IMR-90 (cell line): ENCODE results near the gene CATSPER4. TPM values are rescaled to one million over a fixed set of nuclear protein-coding genes. Genes with fewer than 3 reads are reported as not detected.

Experiments used
- ATAC-seq: fragments of 200-7000 bp; cut with Tn5 transposase; 2 replicates; pipeline ENCODE4 v1.9.1; 2020; ENCODE audit warnings: low read depth, mild to moderate bottlenecking, moderate library complexity
- BruUV-seq: library from RNA; stranded (reverse); fragments of 400-500 nt; replicated peaks from 2 replicates; lab custom pipeline; 2021; lab: Mats Ljungman, UMichigan
- CTCF ChIA-PET: fragments of 300-600 bp; formaldehyde crosslinking; extraction: SDS; loops from one replicate; lab custom pipeline; 2021; ENCODE audit warnings: antibody characterized with exemption; lab: Yijun Ruan, JAX
- POLR2A ChIA-PET: fragments of 300-600 bp; sonication (Branson Sonifier 250); formaldehyde crosslinking; loops from one replicate; lab custom pipeline; 2022; ENCODE audit warnings: antibody characterized with exemption; ENCODE audit not compliant: unreplicated experiment; lab: Charles Lee
- DNase-seq: peaks from one replicate; pipeline ENCODE4 v3.0.0; 2013
- H2AFZ ChIP-seq: replicated peaks from 2 replicates; pipeline ENCODE3; 2013; ENCODE audit warnings: low read length, mild to moderate bottlenecking; ENCODE audit not compliant: poor library complexity
- H2AK5ac ChIP-seq: 2 replicates; pipeline ENCODE4 v1.6.1; 2013; ENCODE audit warnings: low read depth, low read length, inconsistent platforms
- H2AK9ac ChIP-seq: replicated peaks from 2 replicates; pipeline ENCODE3; 2013; ENCODE audit warnings: mild to moderate bottlenecking, low read depth, low read length, moderate library complexity; ENCODE audit not compliant: poor library complexity
- H2BK120ac ChIP-seq: 2 replicates; pipeline ENCODE4 v1.6.1; 2013; ENCODE audit warnings: low read depth, low read length, inconsistent platforms
- H2BK15ac ChIP-seq: 3 replicates; pipeline ENCODE4 v1.6.1; 2013; ENCODE audit warnings: low read depth, low read length, inconsistent platforms
- H2BK20ac ChIP-seq: 2 replicates; pipeline ENCODE4 v1.6.1; 2013; ENCODE audit warnings: low read depth, mild to moderate bottlenecking, inconsistent platforms, low read length, moderate library complexity
- H2BK5ac ChIP-seq: 2 replicates; pipeline ENCODE4 v1.6.1; 2013; ENCODE audit warnings: mild to moderate bottlenecking, low read depth, low read length, inconsistent platforms; ENCODE audit not compliant: poor library complexity, severe bottlenecking
- H3K14ac ChIP-seq: replicated peaks from 2 replicates; pipeline ENCODE4 v1.6.1; 2013; ENCODE audit warnings: low read depth, low read length, inconsistent platforms
- H3K18ac ChIP-seq: 2 replicates; pipeline ENCODE4 v1.6.1; 2013; ENCODE audit warnings: low read depth, low read length, control low read depth
- H3K23ac ChIP-seq: 2 replicates; pipeline ENCODE4 v1.6.1; 2013; ENCODE audit warnings: low read depth, low read length, inconsistent platforms
- H3K27ac ChIP-seq: 2 replicates; pipeline ENCODE4 v1.5.1; 2013; ENCODE audit warnings: mild to moderate bottlenecking, control low read depth, low read length; ENCODE audit not compliant: insufficient read depth
- H3K27me3 ChIP-seq: 2 replicates; pipeline ENCODE4 v1.6.1; 2013; ENCODE audit warnings: low read length; ENCODE audit not compliant: control insufficient read depth, insufficient read depth
- H3K36me3 ChIP-seq: 2 replicates; pipeline ENCODE4 v1.6.1; 2013; ENCODE audit warnings: low read length, mixed read lengths; ENCODE audit not compliant: control insufficient read depth, insufficient read depth
- H3K4ac ChIP-seq: 2 replicates; pipeline ENCODE4 v1.6.1; 2013; ENCODE audit warnings: low read depth, low read length, inconsistent platforms
- H3K4me1 ChIP-seq: 2 replicates; pipeline ENCODE4 v1.6.1; 2013; ENCODE audit warnings: low read length, mixed read lengths; ENCODE audit not compliant: control insufficient read depth, insufficient read depth
- H3K4me2 ChIP-seq: 2 replicates; pipeline ENCODE4 v1.6.1; 2013; ENCODE audit warnings: low read depth, mild to moderate bottlenecking, control low read depth, low read length, moderate library complexity
- H3K4me3 ChIP-seq: 2 replicates; pipeline ENCODE4 v1.5.1; 2013; ENCODE audit warnings: low read depth, mild to moderate bottlenecking, control low read depth, low read length, moderate library complexity; ENCODE audit not compliant: insufficient read depth
- H3K56ac ChIP-seq: 2 replicates; pipeline ENCODE4 v1.6.1; 2013; ENCODE audit warnings: low read length, inconsistent platforms; ENCODE audit not compliant: insufficient read depth; ENCODE audit errors: extremely low read depth
- H3K79me1 ChIP-seq, 2 experiments: 2 replicates each; pipeline ENCODE4 v1.6.1; 2013; ENCODE audit warnings: low read length in 2 of 2, inconsistent platforms in 1 of 2, low read depth in 1 of 2
- H3K9ac ChIP-seq: 2 replicates; pipeline ENCODE4 v1.6.1; 2013; ENCODE audit warnings: low read depth, low read length, control low read depth
- H3K9me1 ChIP-seq: 2 replicates; pipeline ENCODE4 v1.6.1; 2013; ENCODE audit warnings: low read length, inconsistent platforms; ENCODE audit not compliant: insufficient read depth
- H3K9me3 ChIP-seq: 2 replicates; pipeline ENCODE4 v1.6.1; 2013; ENCODE audit warnings: low read length; ENCODE audit not compliant: control insufficient read depth, insufficient read depth
- H4K20me1 ChIP-seq: 2 replicates; pipeline ENCODE4 v1.6.1; 2013; ENCODE audit warnings: low read length, inconsistent platforms; ENCODE audit not compliant: insufficient read depth
- H4K5ac ChIP-seq: 2 replicates; pipeline ENCODE4 v1.6.1; 2013; ENCODE audit warnings: mild to moderate bottlenecking, low read depth, low read length, control low read depth
- H4K8ac ChIP-seq, 2 experiments: 2 replicates each; pipeline ENCODE4 v1.6.1; 2013; ENCODE audit warnings: low read depth in 2 of 2, low read length in 2 of 2, control low read depth in 1 of 2, inconsistent platforms in 1 of 2
- H4K91ac ChIP-seq: 2 replicates; pipeline ENCODE4 v1.6.1; 2013; ENCODE audit warnings: low read depth, low read length, inconsistent platforms; ENCODE audit not compliant: insufficient read depth
- BHLHE40 ChIP-seq: fragments of 150-350 bp; IDR thresholded peaks from 2 replicates; pipeline ENCODE4 v1.6.1; 2016; ENCODE audit warnings: mild to moderate bottlenecking, low read depth, low read length
- MAFK ChIP-seq: IDR thresholded peaks from 2 replicates; pipeline ENCODE4 v1.6.1; 2012; ENCODE audit warnings: low read depth, low read length, improper control_type of control experiment
- MAZ ChIP-seq: IDR thresholded peaks from 2 replicates; pipeline ENCODE4 v1.6.1; 2012; ENCODE audit warnings: low read depth, mild to moderate bottlenecking, low read length, improper control_type of control experiment, moderate library complexity, borderline replicate concordance
- POLR2A ChIP-seq: IDR thresholded peaks from 2 replicates; pipeline ENCODE4 v1.6.1; 2012; ENCODE audit warnings: mild to moderate bottlenecking, low read depth, low read length
- USF2 ChIP-seq: fragments of 150-350 bp; IDR thresholded peaks from 2 replicates; pipeline ENCODE4 v1.6.1; 2017; ENCODE audit warnings: mild to moderate bottlenecking, antibody characterized with exemption, low read length, low read depth
- WGBS, 2 experiments: methylation state at CpG; one replicate each; pipeline versions ENCODE4 v1.1.5 to v1.1.7; 2013; ENCODE audit warnings: missing lambda C conversion rate in 2 of 2; ENCODE audit not compliant: insufficient read length in 1 of 2; ENCODE audit errors: extremely low coverage in 2 of 2; 5-methylcytosine and 5-hydroxymethylcytosine counted together
- dilution Hi-C: fragments of 300-500 bp; cut with HindIII; formaldehyde crosslinking; loops from one replicate; pipeline ENCODE4 v1.14.3; 2018; ENCODE audit warnings: low sequenced_read_pairs; ENCODE audit not compliant: unreplicated experiment
- in situ Hi-C: fragments of 300-500 bp; cut with MboI; formaldehyde crosslinking; loops from 3 replicates; pipeline ENCODE4 v1.14.3; 2019; ENCODE audit warnings: low sequenced_read_pairs, inconsistent platforms, mixed read lengths
- intact Hi-C: fragments of 100-400 bp; cut with micrococcal nuclease; formaldehyde crosslinking; loops from 2 replicates; pipeline ENCODE4 v1.10.0; 2022
- polyA plus RNA-seq, 3 experiments: library from polyadenylated mRNA; depleted of rRNA; stranded (reverse); fragments of >200 nt; gene quantifications; 2 replicates each; pipeline ENCODE4 v1.2.3, GENCODE V29; 2012; ENCODE audit warnings: low replicate concordance in 1 of 3
- total RNA-seq: library from RNA; depleted of rRNA; stranded (reverse); fragments of >200 nt; gene quantifications from 2 replicates; pipeline ENCODE4 v1.2.3, GENCODE V29; 2012

CATSPER4 gene
- total and polyA plus RNA-seq, 2 of the 4 experiments (the other 2 are of a cell fraction) = not detected

GRCh38 chr1:26187882-26188281 lies 2.5 kb upstream of the CATSPER4 start:
- no peak for ATAC-seq
- H2BK15ac ChIP-seq = no peak overlapping the region
- H3K4me3 ChIP-seq = no peak overlapping the region
- no peaks in the 10 kb centered on the region for H3K4me1 ChIP-seq
- dilution Hi-C loops = no loop called here
- WGBS, 2 experiments = no CpG with 5 or more reads among the region's 6 CpGs
- H3K14ac ChIP-seq = no peak overlapping the region
- DNase-seq = no peak
- H2AFZ ChIP-seq = no peak overlapping the region
- no peak for TF ChIP-seq USF2
- TF ChIP-seq MAFK = no peak
- no peak for TF ChIP-seq BHLHE40
- TF ChIP-seq POLR2A = no peak
- TF ChIP-seq MAZ = no peak
- H3K9ac ChIP-seq = no peak overlapping the region
- no peak overlapping the region for H2BK120ac ChIP-seq
- ChIA-PET POLR2A (no interaction called here), CTCF (no interaction called here)
- no peak overlapping the region for H4K5ac ChIP-seq
- no peak overlapping the region for H2AK5ac ChIP-seq
- in situ Hi-C loops = no loop called here
- no peak overlapping the region for H2AK9ac ChIP-seq
- no peaks in the 10 kb centered on the region for H3K9me1 ChIP-seq
- H3K27ac ChIP-seq = no peak overlapping the region
- H2BK20ac ChIP-seq = no peak overlapping the region
- H3K56ac ChIP-seq = no peak overlapping the region
- H4K91ac ChIP-seq = no peak overlapping the region
- BruUV-seq = no TSS peak
- no peak overlapping the region for H2BK5ac ChIP-seq
- H4K8ac ChIP-seq = no peak overlapping the region
- H3K79me1 ChIP-seq = no peaks in the 10 kb centered on the region
- H3K23ac ChIP-seq = no peak overlapping the region
- no peaks in the 10 kb centered on the region for H3K9me3 ChIP-seq
- peaks cover 6% of the 10 kb centered on the region for H3K27me3 ChIP-seq
- H3K36me3 ChIP-seq = no peaks in the 10 kb centered on the region
- intact Hi-C loops = no loop called here
- no peak overlapping the region for H3K4ac ChIP-seq
- no peaks in the 10 kb centered on the region for H4K20me1 ChIP-seq
- H3K4me2 ChIP-seq = no peak overlapping the region
- H3K18ac ChIP-seq = no peak overlapping the region
